ENCODE results near the gene LAMA3. TPM values are rescaled to one million over a fixed set of nuclear protein-coding genes. Genes with fewer than 3 reads are reported as not detected.

LAMA3 gene
- total and polyA plus RNA-seq, 5 experiments from 2014 or later, result not detected

DNA sequence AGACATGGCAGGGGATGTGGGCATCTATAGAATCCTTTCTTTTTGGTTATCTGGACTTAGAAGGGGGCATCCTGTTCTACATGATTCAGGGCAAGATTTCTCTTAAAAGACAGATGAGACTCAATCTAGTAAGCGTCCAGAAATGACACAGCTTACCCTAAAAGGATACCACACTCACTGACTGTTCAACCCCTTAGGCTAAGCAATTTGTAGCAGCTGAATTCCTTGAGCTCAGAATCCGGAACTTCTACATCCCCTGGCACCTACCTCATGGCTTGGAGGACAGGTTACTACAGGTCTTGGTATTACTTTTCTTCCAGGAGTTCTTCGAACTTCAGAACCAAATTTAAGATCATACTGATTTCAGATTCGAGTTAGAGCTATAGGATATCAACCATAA lies 138.4 kb downstream of the LAMA3 start:
- Mint-ChIP-seq H3K27ac (peak overlapping the region in 8 of 10 donors; percentile 11 to 86 (median 72)), H3K4me3 (no peak overlapping the region), H3K4me1 (peaks cover 7 to 30% (median 19%) of the 10 kb centered on the region in 4 donors), H3K9me3 (no peaks in the 10 kb centered on the region), H3K27me3 (no peaks in the 10 kb centered on the region), H3K36me3 (no peaks in the 10 kb centered on the region)
- DNase-seq (no peak), ATAC-seq (no peak)
- POLR2A ChIA-PET, result interaction anchor here (1.0 kb wide), 1 partner anchor 757 kb away, joined by 4 read pairs; no protein-coding TSS in a partner anchor

DNA sequence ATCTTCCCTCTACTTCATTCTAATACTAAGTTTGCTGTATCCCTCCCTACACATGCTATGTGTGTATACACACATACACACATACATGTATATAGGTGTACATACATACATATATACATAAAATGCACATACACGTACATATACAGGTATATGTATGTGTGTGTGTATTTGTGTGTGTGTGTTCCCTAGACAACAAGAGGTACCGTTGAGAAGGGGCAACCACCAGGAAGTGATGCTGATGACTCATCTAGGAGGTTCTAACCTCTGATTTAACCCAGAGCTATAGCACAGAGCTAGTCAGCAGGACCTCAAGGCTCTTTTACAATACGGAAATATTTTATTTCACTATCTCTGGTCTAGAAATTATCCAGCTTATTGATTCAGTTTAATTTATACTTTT lies 139.2 kb downstream of the LAMA3 start:
- ATAC-seq (peak; percentile 97 to 99), DNase-seq (peak in 9 of 10 donors; percentile 21 to 81 (median 54))
- peak overlapping the region; percentile 42 to 89 (median 82) for H3K27ac Mint-ChIP-seq
- peak overlapping the region in 2 of 10 donors; percentile 3 to 22 for H3K4me3 Mint-ChIP-seq
- POLR2A ChIA-PET, result no interaction called here
- no peaks in the 10 kb centered on the region for H3K27me3 Mint-ChIP-seq
- no peaks in the 10 kb centered on the region for H3K36me3 Mint-ChIP-seq
- H3K4me1 Mint-ChIP-seq, result peaks cover 7 to 30% (median 19%) of the 10 kb centered on the region in 4 donors
- no peaks in the 10 kb centered on the region for H3K9me3 Mint-ChIP-seq

DNA sequence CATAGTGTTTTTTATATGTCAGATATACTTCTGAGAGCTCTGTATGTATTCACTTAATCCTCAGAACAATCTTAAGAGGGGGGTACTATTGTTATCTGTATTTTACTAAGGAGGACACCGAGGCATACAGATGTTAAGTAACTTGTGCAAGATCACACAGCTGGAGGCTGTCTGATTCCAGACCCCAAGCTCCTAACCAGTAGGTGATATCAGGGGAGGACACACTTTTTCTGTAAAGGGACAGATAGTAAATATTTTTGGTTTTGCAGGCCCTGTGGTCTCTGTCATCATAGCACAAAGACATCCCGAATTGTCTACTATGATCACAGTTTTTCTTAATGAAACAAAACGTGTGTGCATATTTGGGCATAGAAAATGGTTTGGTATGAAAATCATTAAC lies 143.7 kb downstream of the LAMA3 start:
- DNase-seq (no peak), ATAC-seq (no peak)
- H3K27ac Mint-ChIP-seq, result no peak overlapping the region
- no peaks in the 10 kb centered on the region for H3K9me3 Mint-ChIP-seq
- H3K4me1 Mint-ChIP-seq, result peaks cover 2 to 18% (median 7%) of the 10 kb centered on the region in 4 donors
- POLR2A ChIA-PET, result no interaction called here
- no peak overlapping the region for H3K4me3 Mint-ChIP-seq
- no peaks in the 10 kb centered on the region for H3K36me3 Mint-ChIP-seq
- H3K27me3 Mint-ChIP-seq, result no peaks in the 10 kb centered on the region

DNA sequence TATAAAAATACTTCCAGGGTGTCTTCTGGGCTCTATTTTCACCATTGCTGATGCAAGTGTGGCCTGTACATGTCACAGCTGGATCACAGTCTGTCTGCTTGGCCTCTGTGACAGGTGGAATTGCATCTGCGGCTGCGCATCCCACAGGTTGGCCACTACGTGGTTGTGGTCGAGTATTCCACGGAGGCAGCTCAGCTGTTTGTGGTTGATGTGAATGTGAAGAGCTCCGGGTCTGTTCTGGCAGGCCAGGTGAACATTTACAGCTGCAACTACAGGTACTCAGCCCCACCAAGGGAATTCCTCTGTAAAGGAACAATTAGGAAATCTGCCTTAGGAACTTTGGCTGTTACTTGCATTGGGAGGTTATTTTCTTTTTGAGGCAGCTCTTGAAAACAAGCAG lies 144.5 kb downstream of the LAMA3 start:
- POLR2A ChIA-PET, result no interaction called here
- no peak overlapping the region for H3K4me3 Mint-ChIP-seq
- H3K27me3 Mint-ChIP-seq, result no peaks in the 10 kb centered on the region
- no peaks in the 10 kb centered on the region for H3K9me3 Mint-ChIP-seq
- ATAC-seq (no peak), DNase-seq (no peak)
- H3K27ac Mint-ChIP-seq, result no peak overlapping the region
- H3K4me1 Mint-ChIP-seq, result peaks cover 0 to 15% (median 2%) of the 10 kb centered on the region in 4 donors
- no peaks in the 10 kb centered on the region for H3K36me3 Mint-ChIP-seq

DNA sequence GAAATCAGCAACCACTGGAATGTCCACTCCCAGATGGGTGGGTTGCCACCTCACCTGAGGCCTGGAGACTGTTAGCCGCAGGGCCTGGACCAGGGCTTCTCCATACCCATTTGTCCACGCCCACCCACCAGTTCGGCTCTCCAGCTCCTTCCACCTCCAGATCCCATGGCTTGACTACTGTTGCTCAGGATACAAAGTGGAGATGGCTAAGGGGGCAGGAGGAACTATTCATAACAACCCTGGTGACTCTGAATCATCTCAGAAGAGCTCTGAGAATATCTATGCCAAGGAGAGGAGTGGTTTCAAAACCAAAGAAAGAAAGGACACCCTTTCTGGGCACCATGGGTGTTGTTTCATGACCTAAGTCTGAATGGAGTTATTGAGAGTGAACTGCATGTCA lies 145.8 kb downstream of the LAMA3 start:
- POLR2A ChIA-PET, result no interaction called here
- no peaks in the 10 kb centered on the region for H3K36me3 Mint-ChIP-seq
- no peak overlapping the region for H3K4me3 Mint-ChIP-seq
- H3K9me3 Mint-ChIP-seq, result no peaks in the 10 kb centered on the region
- no peaks in the 10 kb centered on the region for H3K27me3 Mint-ChIP-seq
- ATAC-seq (no peak), DNase-seq (no peak)
- peaks cover 0 to 15% (median 3%) of the 10 kb centered on the region in 4 donors for H3K4me1 Mint-ChIP-seq
- no peak overlapping the region for H3K27ac Mint-ChIP-seq

DNA sequence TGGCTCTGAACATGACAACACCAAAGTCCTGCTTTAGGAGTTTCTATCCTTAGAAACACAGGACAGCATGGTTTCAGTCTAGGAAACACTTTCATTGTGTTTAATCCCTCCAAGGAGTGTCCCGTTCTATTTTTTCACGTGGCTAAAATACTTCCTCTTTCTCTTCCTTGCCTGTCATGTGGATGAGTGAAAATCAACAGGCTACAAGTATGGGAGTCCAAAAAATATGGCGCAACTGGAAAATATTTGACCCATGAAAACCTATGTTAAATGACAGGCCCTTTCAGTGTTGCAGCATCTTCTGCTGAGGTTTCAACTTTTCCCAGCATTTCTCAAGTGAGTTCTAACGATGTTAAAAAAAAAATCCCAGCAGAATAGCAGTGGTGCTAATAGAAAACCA lies 146.3 kb downstream of the LAMA3 start:
- H3K36me3 Mint-ChIP-seq, result no peaks in the 10 kb centered on the region
- DNase-seq (no peak), ATAC-seq (no peak)
- no peak overlapping the region for H3K27ac Mint-ChIP-seq
- POLR2A ChIA-PET, result no interaction called here
- no peaks in the 10 kb centered on the region for H3K27me3 Mint-ChIP-seq
- H3K9me3 Mint-ChIP-seq, result no peaks in the 10 kb centered on the region
- H3K4me1 Mint-ChIP-seq, result peaks cover 0 to 15% (median 3%) of the 10 kb centered on the region in 4 donors
- no peak overlapping the region for H3K4me3 Mint-ChIP-seq

DNA sequence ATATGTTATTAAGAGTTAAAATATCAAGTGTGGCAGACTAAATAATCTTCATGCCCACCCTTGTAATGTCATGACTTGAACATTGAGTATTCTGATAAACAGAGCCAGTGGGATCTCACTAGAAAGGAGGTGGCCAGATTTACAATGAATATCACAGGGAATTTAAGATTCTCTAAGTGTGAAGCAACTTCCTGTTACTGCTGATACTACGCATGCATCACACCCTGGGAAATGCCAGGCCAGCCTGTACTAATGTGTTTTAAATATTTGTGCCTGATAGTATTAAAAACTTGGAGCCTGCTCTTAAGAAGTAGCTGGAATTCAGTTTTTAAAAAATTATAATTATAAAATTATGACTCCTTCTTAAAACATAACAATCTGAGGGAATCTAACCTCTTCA lies 148.3 kb downstream of the LAMA3 start:
- Mint-ChIP-seq H3K4me3 (no peak overlapping the region), H3K4me1 (peaks cover 0 to 15% (median 3%) of the 10 kb centered on the region in 4 donors), H3K9me3 (no peaks in the 10 kb centered on the region), H3K36me3 (no peaks in the 10 kb centered on the region), H3K27ac (no peak overlapping the region), H3K27me3 (no peaks in the 10 kb centered on the region)
- DNase-seq, result no peak
- POLR2A ChIA-PET, result interaction anchor here (0.7 kb wide), 1 partner anchor 208 kb away, joined by 3 read pairs; no protein-coding TSS in a partner anchor
- ATAC-seq, result no peak

DNA sequence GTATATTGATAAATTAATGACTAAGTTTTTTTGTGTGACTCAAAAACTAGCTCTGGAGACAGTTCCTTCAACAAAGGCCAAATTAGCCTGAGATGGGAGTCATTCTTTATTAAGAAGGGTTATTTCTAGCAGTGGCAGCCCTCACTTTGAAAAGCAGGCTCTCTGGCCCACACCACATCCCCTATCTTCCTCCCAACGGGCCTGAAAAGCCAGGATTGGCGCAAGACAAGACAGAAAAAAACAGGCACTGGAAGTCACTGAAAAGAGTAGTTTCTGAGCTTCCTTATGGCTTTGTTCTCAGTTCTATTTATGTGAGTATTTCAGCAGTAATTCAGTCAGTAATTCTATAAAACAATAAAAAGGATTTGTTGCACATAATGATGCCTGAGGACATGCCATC lies 149.0 kb downstream of the LAMA3 start:
- POLR2A ChIA-PET, result no interaction called here
- Mint-ChIP-seq H3K27ac (no peak overlapping the region), H3K36me3 (no peaks in the 10 kb centered on the region), H3K27me3 (no peaks in the 10 kb centered on the region), H3K4me3 (no peak overlapping the region), H3K9me3 (no peaks in the 10 kb centered on the region), H3K4me1 (peaks cover 0 to 15% (median 3%) of the 10 kb centered on the region in 4 donors)
- ATAC-seq (no peak), DNase-seq (no peak)

DNA sequence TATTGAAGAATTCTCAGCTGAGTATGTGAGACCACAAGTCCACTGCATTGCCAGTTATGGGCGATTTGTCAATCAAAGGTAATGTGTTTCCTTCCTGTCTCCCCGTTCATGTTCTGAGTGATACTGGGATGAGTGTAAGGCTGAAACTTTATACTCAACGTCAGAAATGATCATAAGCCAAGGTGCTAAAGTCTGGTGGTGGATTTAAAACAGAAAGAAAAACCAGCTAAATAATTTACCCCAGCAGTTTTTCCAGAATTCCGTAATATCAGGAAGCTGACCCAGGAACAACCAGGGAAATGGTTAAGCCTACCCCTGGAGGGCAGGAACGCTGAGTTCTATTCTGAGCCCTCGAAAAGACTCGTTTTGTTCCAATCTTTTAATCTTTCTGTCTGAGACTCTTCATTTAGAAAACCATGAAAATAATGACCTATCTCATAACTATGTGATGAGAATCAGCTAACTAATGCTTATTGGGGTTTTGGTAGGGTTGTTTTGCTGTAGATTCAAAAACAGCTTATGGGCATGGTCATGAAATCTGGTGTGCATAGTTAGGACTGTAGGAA lies 149.6 kb downstream of the LAMA3 start:
- no peaks in the 10 kb centered on the region for H3K36me3 Mint-ChIP-seq
- DNase-seq (no peak), ATAC-seq (no peak)
- no peaks in the 10 kb centered on the region for H3K27me3 Mint-ChIP-seq
- no peak overlapping the region for H3K4me3 Mint-ChIP-seq
- H3K27ac Mint-ChIP-seq, result no peak overlapping the region
- peaks cover 0 to 15% (median 4%) of the 10 kb centered on the region in 4 donors for H3K4me1 Mint-ChIP-seq
- H3K9me3 Mint-ChIP-seq, result no peaks in the 10 kb centered on the region
- POLR2A ChIA-PET, result no interaction called here

DNA sequence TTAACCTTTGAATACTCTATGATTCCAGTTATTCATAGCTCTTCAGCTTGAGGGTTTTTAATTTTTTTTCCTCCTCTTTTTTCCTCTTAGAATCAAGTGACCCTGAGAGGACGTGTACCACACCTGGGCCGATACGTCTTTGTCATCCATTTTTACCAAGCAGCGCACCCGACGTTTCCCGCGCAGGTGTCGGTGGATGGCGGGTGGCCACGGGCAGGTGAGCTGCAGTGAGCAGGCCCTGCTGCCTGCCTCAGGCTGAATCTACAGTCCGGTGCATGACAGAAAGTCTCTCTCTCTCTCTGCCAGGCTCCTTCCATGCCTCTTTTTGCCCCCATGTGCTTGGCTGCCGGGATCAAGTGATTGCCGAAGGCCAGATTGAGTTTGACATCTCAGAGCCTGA lies 153.1 kb downstream of the LAMA3 start:
- Mint-ChIP-seq H3K36me3 (no peaks in the 10 kb centered on the region), H3K4me1 (peaks cover 0 to 13% (median 4%) of the 10 kb centered on the region in 4 donors), H3K27me3 (no peaks in the 10 kb centered on the region), H3K27ac (peak overlapping the region in 2 of 10 donors; percentile 31 to 62), H3K9me3 (no peaks in the 10 kb centered on the region), H3K4me3 (no peak overlapping the region)
- POLR2A ChIA-PET, result no interaction called here
- ATAC-seq, result no peak
- no peak for DNase-seq

DNA sequence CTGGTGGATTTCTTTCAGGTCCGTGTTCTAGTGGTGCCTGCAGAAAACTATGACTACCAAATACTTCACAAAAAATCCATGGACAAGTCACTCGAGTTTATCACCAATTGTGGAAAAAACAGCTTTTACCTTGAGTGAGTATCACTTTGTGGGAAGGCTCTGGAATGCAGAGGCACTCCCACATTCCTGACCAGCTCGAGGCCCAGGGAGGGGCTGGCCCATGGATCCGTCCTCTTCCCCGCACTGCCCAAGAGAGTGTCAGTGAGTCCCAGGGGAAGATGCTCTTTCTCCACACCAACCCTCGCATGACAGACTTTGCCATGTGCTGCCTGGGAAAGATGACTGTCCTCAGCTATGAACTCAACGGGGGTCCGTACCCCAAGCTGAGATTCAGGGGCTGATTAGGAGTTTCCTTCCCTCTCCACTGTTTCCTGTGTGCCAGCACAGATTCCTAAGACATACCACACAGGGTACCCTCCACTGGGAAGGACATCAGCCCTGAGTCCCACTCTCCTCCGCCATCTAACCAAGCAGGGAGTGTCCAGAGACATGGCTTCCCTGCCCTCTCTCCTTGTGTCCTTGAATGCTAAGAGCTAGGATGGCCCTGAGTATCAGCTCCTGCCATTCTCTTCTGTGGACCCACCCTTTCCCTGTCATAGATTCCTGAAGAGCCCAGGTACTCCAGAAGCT lies 155.9 kb downstream of the LAMA3 start:
- H3K27me3 Mint-ChIP-seq, result no peaks in the 10 kb centered on the region
- POLR2A ChIA-PET, result interaction anchor here (0.9 kb wide), 1 partner anchor 133 kb away, joined by 3 read pairs; no protein-coding TSS in a partner anchor
- DNase-seq (no peak), ATAC-seq (no peak)
- H3K4me3 Mint-ChIP-seq, result no peak overlapping the region
- peaks cover 2 to 8% (median 3%) of the 10 kb centered on the region in 4 donors for H3K4me1 Mint-ChIP-seq
- no peaks in the 10 kb centered on the region for H3K9me3 Mint-ChIP-seq
- H3K27ac Mint-ChIP-seq, result peak overlapping the region in 1 of 10 donors; percentile 48
- H3K36me3 Mint-ChIP-seq, result no peaks in the 10 kb centered on the region

DNA sequence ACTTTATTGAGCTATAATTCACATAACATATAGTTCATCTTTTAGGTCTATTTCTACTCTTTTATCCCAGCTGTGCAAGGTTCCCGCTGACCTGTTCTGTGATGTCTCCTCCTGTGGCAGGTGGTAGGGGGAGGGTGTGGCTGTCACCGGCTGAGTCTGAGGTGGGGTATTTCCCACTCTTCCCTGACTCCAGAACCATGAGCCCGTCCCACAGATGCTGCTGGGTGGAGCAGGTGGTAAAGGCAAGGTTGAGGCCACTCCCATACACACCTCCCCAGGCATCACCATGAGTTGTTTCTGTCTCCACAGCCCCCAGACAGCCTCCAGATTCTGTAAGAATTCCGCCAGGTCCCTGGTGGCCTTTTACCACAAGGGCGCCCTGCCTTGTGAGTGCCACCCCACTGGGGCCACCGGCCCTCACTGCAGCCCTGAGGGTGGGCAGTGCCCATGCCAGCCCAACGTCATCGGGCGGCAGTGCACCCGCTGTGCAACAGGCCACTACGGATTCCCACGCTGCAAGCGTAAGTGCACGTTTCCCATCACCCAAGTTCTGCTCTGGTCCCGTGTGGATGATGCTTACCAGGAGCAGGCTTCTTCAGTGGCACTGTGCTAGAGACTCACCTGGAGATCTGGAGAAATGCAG lies 156.9 kb downstream of the LAMA3 start:
- ATAC-seq, result no peak
- Mint-ChIP-seq H3K4me1 (peaks cover 2 to 8% (median 3%) of the 10 kb centered on the region in 4 donors), H3K9me3 (no peaks in the 10 kb centered on the region), H3K27ac (peak overlapping the region in 2 of 10 donors; percentile 20 to 22), H3K4me3 (no peak overlapping the region), H3K36me3 (no peaks in the 10 kb centered on the region), H3K27me3 (no peaks in the 10 kb centered on the region)
- POLR2A ChIA-PET, result no interaction called here
- no peak for DNase-seq

DNA sequence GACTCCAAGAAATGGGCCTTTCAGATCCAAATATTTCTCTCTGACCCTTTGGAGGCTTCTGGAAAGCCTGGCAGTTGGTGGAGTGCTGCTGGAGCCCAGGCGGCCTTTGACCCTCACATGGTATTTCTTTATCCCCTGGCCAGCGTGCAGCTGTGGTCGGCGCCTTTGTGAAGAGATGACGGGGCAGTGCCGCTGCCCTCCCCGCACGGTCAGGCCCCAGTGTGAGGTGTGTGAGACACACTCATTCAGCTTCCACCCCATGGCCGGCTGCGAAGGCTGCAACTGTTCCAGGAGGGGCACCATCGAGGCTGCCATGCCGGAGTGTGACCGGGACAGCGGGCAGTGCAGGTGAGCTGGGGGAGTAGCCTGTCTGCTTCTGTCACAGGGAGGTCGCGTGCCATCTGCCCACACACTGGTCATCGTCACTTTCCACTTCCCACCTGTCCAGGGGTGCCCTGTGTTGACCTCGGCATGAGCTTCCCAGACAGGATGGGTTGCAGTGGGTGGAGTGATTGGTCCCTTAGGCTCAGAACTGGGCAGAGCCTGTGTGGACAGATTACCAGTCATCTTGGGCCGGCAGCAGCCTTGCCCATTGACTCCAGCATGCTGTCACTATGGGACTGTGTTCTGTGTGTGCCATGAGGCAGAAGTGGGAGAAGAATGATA lies 158.2 kb downstream of the LAMA3 start:
- DNase-seq (no peak), ATAC-seq (no peak)
- Mint-ChIP-seq H3K36me3 (no peaks in the 10 kb centered on the region), H3K4me3 (no peak overlapping the region), H3K9me3 (no peaks in the 10 kb centered on the region), H3K4me1 (peaks cover 6 to 16% (median 10%) of the 10 kb centered on the region in 4 donors), H3K27me3 (no peaks in the 10 kb centered on the region), H3K27ac (no peak overlapping the region)
- POLR2A ChIA-PET, result no interaction called here
